ENCODE measurements around the gene PARD3. TPM values are rescaled to one million over a fixed set of nuclear protein-coding genes. Genes with fewer than 3 reads are reported as not detected.

PARD3 gene
- total RNA-seq, 2 donors from 2014 or later, result 59.6 to 74.6 TPM

DNA sequence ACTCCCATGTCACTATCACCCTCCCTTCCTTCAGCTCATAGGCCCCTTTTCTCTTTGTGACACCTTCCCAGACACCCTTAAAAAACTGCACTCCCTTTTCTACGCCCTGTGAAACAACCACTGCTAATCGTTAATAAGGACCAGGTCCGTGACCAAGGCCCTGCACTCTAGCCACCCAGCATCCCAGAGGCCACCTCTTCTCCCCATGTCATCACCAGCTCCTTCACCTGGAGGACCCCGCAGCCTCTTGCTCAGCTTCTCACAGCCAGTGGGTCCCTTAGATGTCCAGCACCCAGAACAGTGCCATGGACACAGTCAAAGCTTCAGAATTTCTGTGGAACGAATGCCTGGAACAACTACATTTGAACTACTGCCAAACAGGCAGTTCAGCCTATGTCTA, 2.3 kb downstream of the PARD3 start:
- no peaks in the 10 kb centered on the region for H3K36me3 ChIP-seq (ENCODE audit: control insufficient read depth, insufficient read depth, low read length)
- Mint-ChIP-seq H3K27ac (no peak overlapping the region), H3K4me3 (peak overlapping the region; percentile 87), H3K4me1 (peaks cover 64% of the 10 kb centered on the region), H3K36me3 (ENCODE audit: low read depth) (no peaks in the 10 kb centered on the region), H3K27me3 (ENCODE audit: insufficient read depth) (peaks cover 16% of the 10 kb centered on the region), H3K9me3 (no peaks in the 10 kb centered on the region)
- H3K4me3 ChIP-seq (ENCODE audit: low read length), result peak overlapping the region; percentile 96
- H3K9me3 ChIP-seq (ENCODE audit: control insufficient read depth, low read length), result no peaks in the 10 kb centered on the region
- WGBS, 2 experiments (ENCODE audit: insufficient coverage in 1 of 2, insufficient read length in 1 of 2), result 80 to 96% methylated on average over 4 to 5 of the region's 5 CpGs
- H3K27me3 ChIP-seq (ENCODE audit: control insufficient read depth, insufficient read depth, low read length, poor library complexity, severe bottlenecking), result peaks cover 8% of the 10 kb centered on the region
- H3K4me1 ChIP-seq (ENCODE audit: control insufficient read depth, insufficient read depth, low read length), result peaks cover 15% of the 10 kb centered on the region
- no peak overlapping the region for H3K27ac ChIP-seq (ENCODE audit: low read depth, low read length)
- DNase-seq, result no peak
- TF ChIP-seq, protein P1, sequence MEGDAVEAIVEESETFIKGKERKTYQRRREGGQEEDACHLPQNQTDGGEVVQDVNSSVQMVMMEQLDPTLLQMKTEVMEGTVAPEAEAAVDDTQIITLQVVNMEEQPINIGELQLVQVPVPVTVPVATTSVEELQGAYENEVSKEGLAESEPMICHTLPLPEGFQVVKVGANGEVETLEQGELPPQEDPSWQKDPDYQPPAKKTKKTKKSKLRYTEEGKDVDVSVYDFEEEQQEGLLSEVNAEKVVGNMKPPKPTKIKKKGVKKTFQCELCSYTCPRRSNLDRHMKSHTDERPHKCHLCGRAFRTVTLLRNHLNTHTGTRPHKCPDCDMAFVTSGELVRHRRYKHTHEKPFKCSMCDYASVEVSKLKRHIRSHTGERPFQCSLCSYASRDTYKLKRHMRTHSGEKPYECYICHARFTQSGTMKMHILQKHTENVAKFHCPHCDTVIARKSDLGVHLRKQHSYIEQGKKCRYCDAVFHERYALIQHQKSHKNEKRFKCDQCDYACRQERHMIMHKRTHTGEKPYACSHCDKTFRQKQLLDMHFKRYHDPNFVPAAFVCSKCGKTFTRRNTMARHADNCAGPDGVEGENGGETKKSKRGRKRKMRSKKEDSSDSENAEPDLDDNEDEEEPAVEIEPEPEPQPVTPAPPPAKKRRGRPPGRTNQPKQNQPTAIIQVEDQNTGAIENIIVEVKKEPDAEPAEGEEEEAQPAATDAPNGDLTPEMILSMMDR (conservative IDR thresholded peaks at IDR 0.05), result no peak
- no peak overlapping the region for H3K9ac ChIP-seq (ENCODE audit: extremely low read depth, low read length, poor library complexity, severe bottlenecking)

DNA sequence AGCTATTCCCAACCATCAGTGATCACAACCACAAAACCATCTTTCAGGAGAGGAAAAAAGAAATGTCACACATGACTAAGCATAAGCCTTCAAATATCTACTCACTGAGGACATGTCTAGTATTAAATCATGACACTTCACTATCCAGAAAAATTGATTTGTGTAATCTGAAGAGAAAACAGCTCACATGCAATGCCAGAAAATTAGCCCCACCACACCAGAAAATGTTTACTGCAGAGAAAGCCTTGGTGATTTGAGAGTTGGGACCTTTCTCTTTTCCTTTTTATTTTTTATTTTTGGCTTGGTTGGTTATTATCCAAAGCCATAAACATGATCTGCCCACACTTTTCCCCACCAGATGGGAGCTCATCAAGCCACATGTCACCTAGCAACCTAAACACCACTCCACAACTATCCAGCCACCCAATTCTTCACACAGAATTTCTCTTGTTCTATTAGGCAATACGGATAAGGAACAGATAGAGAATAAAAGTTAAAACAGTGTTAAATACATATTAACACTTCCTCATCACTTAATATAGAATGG, 3.1 kb downstream of the PARD3 start:
- Histone ChIP-seq H3K27me3 (ENCODE audit: control insufficient read depth, insufficient read depth, low read length, poor library complexity, severe bottlenecking) (peaks cover 8% of the 10 kb centered on the region), H3K9me3 (ENCODE audit: control insufficient read depth, low read length) (no peaks in the 10 kb centered on the region), H3K27ac (ENCODE audit: low read depth, low read length) (no peak overlapping the region), H3K4me3 (ENCODE audit: low read length) (peak overlapping the region; percentile 96), H3K4me1 (ENCODE audit: control insufficient read depth, insufficient read depth, low read length) (peaks cover 15% of the 10 kb centered on the region), H3K9ac (ENCODE audit: extremely low read depth, low read length, poor library complexity, severe bottlenecking) (no peak overlapping the region), H3K36me3 (ENCODE audit: control insufficient read depth, insufficient read depth, low read length) (no peaks in the 10 kb centered on the region)
- Mint-ChIP-seq H3K27ac (no peak overlapping the region), H3K36me3 (ENCODE audit: low read depth) (no peaks in the 10 kb centered on the region), H3K4me3 (peak overlapping the region; percentile 87), H3K9me3 (no peaks in the 10 kb centered on the region), H3K27me3 (ENCODE audit: insufficient read depth) (peaks cover 10% of the 10 kb centered on the region), H3K4me1 (peaks cover 67% of the 10 kb centered on the region)
- DNase-seq, result no peak
- WGBS, 2 experiments (ENCODE audit: insufficient coverage in 1 of 2, insufficient read length in 1 of 2), result no CpG with 5 or more reads among the region's 1 CpG
- TF ChIP-seq, protein P1 (conservative IDR thresholded peaks at IDR 0.05), result no peak

DNA sequence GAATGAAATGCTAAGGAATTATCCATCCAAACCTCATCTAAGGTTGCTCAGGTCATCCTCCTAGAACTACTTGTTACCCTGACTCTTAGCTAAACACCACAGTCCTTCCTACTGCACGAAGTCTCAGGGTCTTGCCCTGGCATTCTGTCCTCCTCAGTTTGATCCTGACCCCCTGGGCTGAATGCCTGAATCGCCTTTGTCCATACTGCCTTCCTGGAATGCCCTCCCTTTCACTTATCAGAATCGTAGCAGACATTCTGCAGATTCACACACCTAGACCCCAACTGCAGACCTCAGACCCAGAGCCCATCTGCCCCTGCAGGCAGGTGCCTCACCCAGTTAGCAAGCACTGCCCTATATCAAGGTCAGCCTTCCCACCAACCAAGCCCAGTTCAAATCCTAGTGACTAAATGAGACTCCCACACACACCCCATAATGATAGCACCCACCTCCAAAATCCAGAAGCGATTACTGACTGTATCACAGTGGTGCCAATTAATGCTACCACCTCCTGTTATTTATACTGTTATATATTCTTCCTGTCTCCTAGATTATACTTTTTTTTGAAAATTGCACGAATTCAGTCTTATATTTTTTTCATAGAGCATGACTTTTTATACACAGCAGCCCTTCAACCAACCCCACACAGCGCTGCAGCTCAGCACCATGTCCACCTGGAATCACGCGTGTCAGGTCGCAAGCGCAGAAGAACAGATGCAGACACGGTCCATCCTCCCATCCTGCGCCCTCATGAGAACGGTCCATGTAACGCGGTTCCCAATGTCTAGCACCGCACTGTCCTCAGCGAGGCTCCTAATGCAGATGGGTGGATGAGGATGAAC, 3.7 kb downstream of the PARD3 start:
- Histone ChIP-seq H3K27ac (ENCODE audit: low read depth, low read length) (no peak overlapping the region), H3K9me3 (ENCODE audit: control insufficient read depth, low read length) (no peaks in the 10 kb centered on the region), H3K4me3 (ENCODE audit: low read length) (peak overlapping the region; percentile 96), H3K9ac (ENCODE audit: extremely low read depth, low read length, poor library complexity, severe bottlenecking) (no peak overlapping the region), H3K36me3 (ENCODE audit: control insufficient read depth, insufficient read depth, low read length) (peaks cover 4% of the 10 kb centered on the region), H3K4me1 (ENCODE audit: control insufficient read depth, insufficient read depth, low read length) (peaks cover 15% of the 10 kb centered on the region), H3K27me3 (ENCODE audit: control insufficient read depth, insufficient read depth, low read length, poor library complexity, severe bottlenecking) (peaks cover 4% of the 10 kb centered on the region)
- Mint-ChIP-seq H3K27me3 (ENCODE audit: insufficient read depth) (peaks cover 5% of the 10 kb centered on the region), H3K27ac (no peak overlapping the region), H3K4me3 (no peak overlapping the region), H3K36me3 (ENCODE audit: low read depth) (no peaks in the 10 kb centered on the region), H3K4me1 (peaks cover 65% of the 10 kb centered on the region), H3K9me3 (no peaks in the 10 kb centered on the region)
- TF ChIP-seq, protein P1 (conservative IDR thresholded peaks at IDR 0.05), result no peak
- WGBS, 2 experiments (ENCODE audit: insufficient coverage in 1 of 2, insufficient read length in 1 of 2), result 26 to 80% methylated on average over 3 to 17 of the region's 17 CpGs
- peak; percentile 54 for DNase-seq

Data from endodermal cell (in vitro differentiated cells).